ENCODE data around the gene TSHZ2.
"Not testable (repeated sequence)": the region's sequence is repeated elsewhere in the genome, so short reads cannot be mapped to it uniquely, and the experiment has no call there.

TSHZ2 gene

GRCh38 chr20:52996130-52996529 lies 24.0 kb downstream of the TSHZ2 start:
- DNase-seq (ENCODE audit: low spot score): no peak

- DNase-seq (ENCODE audit: low spot score): no peak
These were observed 24.5 kb downstream of the TSHZ2 start for GRCh38 chr20:52996658-52997057.

- DNase-seq (ENCODE audit: low spot score): no peak
These were observed 26.1 kb downstream of the TSHZ2 start for GRCh38 chr20:52998268-52998667.

- DNase-seq (ENCODE audit: low spot score): no peak
These were observed 26.9 kb downstream of the TSHZ2 start for GRCh38 chr20:52999040-52999439.

GRCh38 chr20:53001498-53002301 lies 29.5 kb downstream of the TSHZ2 start:
- no peak for DNase-seq (ENCODE audit: low spot score)

- no peak for DNase-seq (ENCODE audit: low spot score)
These were observed 30.6 kb downstream of the TSHZ2 start for GRCh38 chr20:53002786-53003185.

GRCh38 chr20:53003420-53004154 lies 31.4 kb downstream of the TSHZ2 start:
- DNase-seq (ENCODE audit: low spot score): peak; percentile 65

GRCh38 chr20:53004267-53004813 lies 32.2 kb downstream of the TSHZ2 start:
- no peak for DNase-seq (ENCODE audit: low spot score)

- no peak for DNase-seq (ENCODE audit: low spot score)
These were observed 38.0 kb downstream of the TSHZ2 start for GRCh38 chr20:53009979-53010735.

GRCh38 chr20:53011640-53012039 lies 39.5 kb downstream of the TSHZ2 start:
- DNase-seq (ENCODE audit: low spot score): no peak

GRCh38 chr20:53013183-53013582 lies 41.0 kb downstream of the TSHZ2 start:
- DNase-seq (ENCODE audit: low spot score): no peak

- no peak for DNase-seq (ENCODE audit: low spot score)
These were observed 41.7 kb downstream of the TSHZ2 start for GRCh38 chr20:53013847-53014246.

GRCh38 chr20:53016071-53016470 lies 43.9 kb downstream of the TSHZ2 start:
- DNase-seq (ENCODE audit: low spot score): no peak

GRCh38 chr20:53016534-53017042 lies 44.4 kb downstream of the TSHZ2 start:
- no peak for DNase-seq (ENCODE audit: low spot score)

- no peak for DNase-seq (ENCODE audit: low spot score)
These were observed 45.0 kb downstream of the TSHZ2 start for GRCh38 chr20:53017206-53017605.

GRCh38 chr20:53019464-53019863 lies 47.3 kb downstream of the TSHZ2 start:
- no peak for DNase-seq (ENCODE audit: low spot score)

GRCh38 chr20:53020376-53020775 lies 48.2 kb downstream of the TSHZ2 start:
- no peak for DNase-seq (ENCODE audit: low spot score)

GRCh38 chr20:53020834-53021233 lies 48.7 kb downstream of the TSHZ2 start:
- DNase-seq (ENCODE audit: low spot score): no peak

GRCh38 chr20:53021934-53022333 lies 49.8 kb downstream of the TSHZ2 start:
- DNase-seq (ENCODE audit: low spot score): no peak

- DNase-seq (ENCODE audit: low spot score): peak; percentile 24
These were observed 51.8 kb downstream of the TSHZ2 start for GRCh38 chr20:53023732-53024520.

GRCh38 chr20:53024653-53025052 lies 52.5 kb downstream of the TSHZ2 start:
- DNase-seq (ENCODE audit: low spot score): not testable (repeated sequence)

All from GM03348 (cell line).